NB4 (cell line): ENCODE measurements around the gene LIFR.

Experiments
- DNase-seq: peaks from one replicate; pipeline ENCODE4 v3.0.0; 2010; ENCODE audit warnings: low read depth
- H3K4me3 ChIP-seq: one replicate; pipeline ENCODE4 v1.5.1; 2011; ENCODE audit warnings: mild to moderate bottlenecking, low read depth, low read length, moderate library complexity
- CTCF ChIP-seq: IDR thresholded peaks from one replicate; pipeline ENCODE4 v1.5.1; 2012; ENCODE audit warnings: low read depth, low read length
- MAX ChIP-seq: IDR thresholded peaks from 2 replicates; pipeline ENCODE4 v1.6.1; 2011; ENCODE audit warnings: low read depth, low read length
- MYC ChIP-seq: IDR thresholded peaks from 2 replicates; pipeline ENCODE4 v1.6.1; 2011; ENCODE audit warnings: low read depth, low read length
- POLR2A ChIP-seq: IDR thresholded peaks from 2 replicates; pipeline ENCODE4 v1.6.1; 2011; ENCODE audit warnings: mild to moderate bottlenecking; ENCODE audit not compliant: insufficient read length; ENCODE audit errors: extremely low read depth

The LIFR gene

GRCh38 chr5:38463634-38464521, 92.6 kb downstream of the LIFR start:
- DNase-seq = no peak
- TF ChIP-seq MYC = no peak
- no peak for TF ChIP-seq CTCF
- no peak for TF ChIP-seq POLR2A
- TF ChIP-seq MAX = no peak
- no peak overlapping the region for H3K4me3 ChIP-seq

DNA sequence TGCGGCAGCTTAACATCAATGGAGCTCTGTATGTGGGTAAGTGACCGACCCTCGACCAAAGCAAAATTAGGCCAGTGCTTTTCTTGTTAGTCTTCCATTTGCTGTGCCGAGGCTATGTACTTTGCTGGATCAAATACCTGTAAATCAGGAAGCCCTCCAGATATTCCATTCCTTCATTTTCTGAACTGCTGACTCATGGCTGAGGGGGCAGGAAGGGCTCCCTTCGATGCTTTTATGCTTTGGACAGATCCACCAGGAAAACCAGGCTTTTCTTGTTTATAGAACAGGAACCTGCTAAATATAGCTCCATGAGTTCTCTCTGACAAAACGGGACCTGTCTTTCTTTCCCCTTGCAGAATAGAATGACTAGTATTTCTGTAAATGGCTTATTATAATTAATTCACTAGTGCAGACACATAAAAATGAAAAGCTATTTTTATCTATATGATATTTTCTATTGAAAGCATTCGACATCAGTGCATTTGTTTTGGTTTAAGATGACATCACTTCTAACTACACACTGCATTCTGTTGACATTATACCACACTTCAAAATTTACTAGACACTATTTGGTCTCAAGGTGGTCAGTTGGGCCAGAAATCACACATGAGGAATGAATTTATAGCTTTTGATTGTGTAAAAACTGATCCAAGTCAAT, 93.3 kb downstream of the LIFR start:
- TF ChIP-seq POLR2A = no peak
- TF ChIP-seq MAX = no peak
- no peak for TF ChIP-seq CTCF
- no peak for TF ChIP-seq MYC
- no peak for DNase-seq
- H3K4me3 ChIP-seq = no peak overlapping the region

DNA sequence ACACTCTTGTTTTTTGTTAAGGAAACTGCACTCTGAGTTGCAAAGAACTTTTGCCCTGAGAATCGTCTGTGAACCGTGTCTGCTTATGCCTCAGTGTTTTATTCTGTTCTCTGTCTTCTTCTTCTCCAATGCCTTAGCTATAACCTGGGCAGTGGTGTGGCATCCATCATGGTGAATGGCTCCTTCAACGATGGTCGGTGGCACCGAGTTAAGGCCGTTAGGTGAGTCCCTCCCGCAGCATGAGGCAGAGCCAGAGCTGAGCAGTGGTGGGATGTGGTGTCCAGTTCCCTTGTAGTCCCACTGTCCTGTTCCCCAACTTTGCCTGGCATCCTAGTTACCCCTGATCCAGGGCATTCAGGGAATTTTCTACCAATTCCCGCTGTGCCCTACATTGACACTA, 98.3 kb downstream of the LIFR start:
- DNase-seq = no peak
- TF ChIP-seq MAX (no peak), CTCF (no peak), POLR2A (no peak), MYC (no peak)
- no peak overlapping the region for H3K4me3 ChIP-seq

GRCh38 chr5:38456657-38457399, 99.6 kb downstream of the LIFR start:
- H3K4me3 ChIP-seq = no peak overlapping the region
- TF ChIP-seq POLR2A (no peak), MAX (no peak), CTCF (no peak), MYC (no peak)
- DNase-seq = no peak

- TF ChIP-seq POLR2A (no peak), CTCF (no peak), MYC (no peak), MAX (no peak)
- H3K4me3 ChIP-seq = no peak overlapping the region
- DNase-seq = no peak
Measured at GRCh38 chr5:38455796-38456330, 100.6 kb downstream of the LIFR start.
